Keratinocyte (primary cell): Measurements from ENCODE around the gene GATA2. TPM values are rescaled to one million over a fixed set of nuclear protein-coding genes. Genes with fewer than 3 reads are reported as not detected.

Source experiments
- DNase-seq: peaks from one replicate; pipeline ENCODE4 v3.0.0-alpha.2; 2011; ENCODE audit warnings: low read depth, missing footprints, low spot score
- FAIRE-seq: peaks from 2 replicates; lab custom pipeline; 2011; peaks lifted over from hg19 to GRCh38; lab: Jason Lieb, UNC
- H2AFZ ChIP-seq: 2 replicates; pipeline ENCODE4 v1.6.0; 2012; ENCODE audit warnings: low read length, control low read depth, inconsistent platforms; ENCODE audit not compliant: control insufficient read depth
- H3K27ac ChIP-seq: 2 replicates; pipeline ENCODE4 v1.5.1; 2011; ENCODE audit warnings: low read length; ENCODE audit not compliant: control insufficient read depth, insufficient read depth
- H3K27me3 ChIP-seq: 3 replicates; pipeline ENCODE4 v1.6.0; 2011; ENCODE audit warnings: low read length; ENCODE audit not compliant: control insufficient read depth, insufficient read depth; ENCODE audit errors: extremely low read depth
- H3K36me3 ChIP-seq, 2 experiments: 2 replicates in 1 of 2; 3 replicates in 1 of 2; pipeline ENCODE4 v1.5.1; 2011; ENCODE audit warnings: low read length in 2 of 2, mild to moderate bottlenecking in 1 of 2; ENCODE audit not compliant: control insufficient read depth in 2 of 2, insufficient read depth in 2 of 2; ENCODE audit errors: extremely low read depth in 1 of 2
- H3K4me1 ChIP-seq: 3 replicates; pipeline ENCODE4 v1.5.1; 2011; ENCODE audit warnings: low read length; ENCODE audit not compliant: control insufficient read depth, insufficient read depth; ENCODE audit errors: extremely low read depth
- H3K4me2 ChIP-seq: 3 replicates; pipeline ENCODE4 v1.6.0; 2011; ENCODE audit warnings: low read depth, low read length; ENCODE audit not compliant: control insufficient read depth, insufficient read depth; ENCODE audit errors: extremely low read depth
- H3K4me3 ChIP-seq, 3 experiments: fragments of 200-600 bp in 1 of 3; sonication (generic) in 1 of 3; 2 replicates in 2 of 3; 3 replicates in 1 of 3; pipeline ENCODE4 v1.5.1; 2011 to 2016; ENCODE audit warnings: low read length in 3 of 3, mild to moderate bottlenecking in 3 of 3, control low read depth in 2 of 3, inconsistent platforms in 1 of 3, low read depth in 1 of 3, mixed read lengths in 1 of 3, mixed run types in 1 of 3, moderate library complexity in 1 of 3; ENCODE audit not compliant: control insufficient read depth in 2 of 3, insufficient read depth in 2 of 3; ENCODE audit errors: extremely low read depth in 1 of 3
- H3K79me2 ChIP-seq: 2 replicates; pipeline ENCODE4 v1.6.0; 2012; ENCODE audit warnings: low read length; ENCODE audit not compliant: control insufficient read depth, insufficient read depth
- H3K9ac ChIP-seq: 3 replicates; pipeline ENCODE4 v1.6.0; 2011; ENCODE audit warnings: low read length; ENCODE audit not compliant: control insufficient read depth, insufficient read depth; ENCODE audit errors: extremely low read depth
- H3K9me1 ChIP-seq: 3 replicates; pipeline ENCODE4 v1.6.0; 2011; ENCODE audit warnings: low read length; ENCODE audit not compliant: control insufficient read depth, insufficient read depth; ENCODE audit errors: extremely low read depth
- H3K9me3 ChIP-seq: 2 replicates; pipeline ENCODE4 v1.5.1; 2012; ENCODE audit warnings: low read depth, low read length; ENCODE audit not compliant: control insufficient read depth
- H4K20me1 ChIP-seq: 3 replicates; pipeline ENCODE4 v1.6.0; 2011; ENCODE audit warnings: low read length; ENCODE audit not compliant: control insufficient read depth, insufficient read depth; ENCODE audit errors: extremely low read depth
- CTCF ChIP-seq, 3 experiments: IDR thresholded peaks in 1 of 3; conservative IDR thresholded peaks in 1 of 3; optimal IDR thresholded peaks in 1 of 3; 2 replicates in 2 of 3; 3 replicates in 1 of 3; pipeline versions ENCODE3 to v1.5.1; 2011; ENCODE audit warnings: low read length in 3 of 3, mild to moderate bottlenecking in 3 of 3, moderate library complexity in 2 of 3, control low read depth in 1 of 3, inconsistent platforms in 1 of 3; ENCODE audit not compliant: insufficient read depth in 2 of 3; ENCODE audit errors: extremely low read depth in 1 of 3
- EZH2 ChIP-seq: IDR thresholded peaks from one replicate; pipeline ENCODE4 v1.6.1; 2012; ENCODE audit warnings: inconsistent platforms, mild to moderate bottlenecking, low read length, moderate library complexity
- dilution Hi-C: fragments of 300-500 bp; cut with MboI; formaldehyde crosslinking; loops from one replicate; pipeline ENCODE4 v1.7.0; 2020; ENCODE audit warnings: low sequenced_read_pairs; ENCODE audit not compliant: extremely low pct_ligation_motif_present
- polyA plus RNA-seq, 5 experiments: library from polyadenylated mRNA; depleted of rRNA in 3 of 5; stranded (reverse) in 3 of 5; stranded (forward) in 1 of 5; unstranded in 1 of 5; fragments of >200 nt; gene quantifications; 1 replicate in 1 of 5; 2 replicates in 3 of 5; 3 replicates in 1 of 5; pipeline versions ENCODE4 v1.2.1 to v1.2.3, GENCODE V29; 2011 to 2012; ENCODE audit warnings: missing spikeins in 2 of 5, low read depth in 1 of 5, low replicate concordance in 1 of 5

Gene GATA2
- polyA plus RNA-seq, 1 donor (not counting 4 experiments of a cell fraction or from before 2014, with no cell fraction given), result not detected

DNA sequence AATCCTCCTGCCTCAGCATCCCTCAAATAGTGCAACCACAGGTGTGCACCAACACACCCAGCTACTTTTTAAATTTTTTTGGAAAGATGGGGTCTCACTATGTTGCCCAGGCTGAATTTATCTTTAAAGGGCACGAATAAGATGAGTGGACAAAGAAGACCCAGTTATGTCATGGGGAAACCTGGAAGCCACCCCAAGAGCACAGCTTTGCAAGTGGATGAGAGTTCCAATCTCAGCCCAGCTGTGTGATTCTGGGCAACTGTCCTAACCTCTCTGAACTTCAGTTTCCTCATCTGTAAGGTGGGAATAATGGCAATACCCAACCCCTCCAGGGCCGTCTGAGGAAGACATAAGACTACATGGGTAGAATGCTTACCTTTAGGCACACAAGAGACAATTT is 58.5 kb downstream of the GATA2 start:
- dilution Hi-C loops, result no loop called here
- no peak for FAIRE-seq
- H3K4me2 ChIP-seq, result no peak overlapping the region

GRCh38 chr3:128433837-128434165 is 59.2 kb downstream of the GATA2 start:
- Histone ChIP-seq H3K79me2 (no peaks in the 10 kb centered on the region), H3K9me1 (no peaks in the 10 kb centered on the region), H3K36me3 (no peaks in the 10 kb centered on the region), H3K4me2 (no peak overlapping the region), H3K27ac (no peak overlapping the region), H3K9me3 (no peaks in the 10 kb centered on the region), H3K4me1 (no peaks in the 10 kb centered on the region), H4K20me1 (peaks cover 3% of the 10 kb centered on the region), H3K27me3 (peaks cover 61% of the 10 kb centered on the region), H2AFZ (no peak overlapping the region), H3K9ac (no peak overlapping the region), H3K4me3 (no peak overlapping the region)
- TF ChIP-seq EZH2 (no peak), CTCF (optimal IDR thresholded peaks at IDR 0.05 in 1 of 3, IDR thresholded peaks at IDR 0.05 in 1 of 3, conservative IDR thresholded peaks at IDR 0.05 in 1 of 3; ENCODE audit: extremely low read depth in 1 of 3, insufficient read depth in 2 of 3, low read length in 3 of 3) (no peak)
- DNase-seq (no peak), FAIRE-seq (no peak)
- dilution Hi-C loops, result no loop called here

More for the DNA sequence above, 58.5 kb downstream of the GATA2 start:
- Histone ChIP-seq H3K27me3 (peaks cover 61% of the 10 kb centered on the region), H3K79me2 (no peaks in the 10 kb centered on the region), H3K9me3 (no peaks in the 10 kb centered on the region), H3K4me3 (no peak overlapping the region), H3K27ac (no peak overlapping the region), H2AFZ (no peak overlapping the region), H3K4me1 (no peaks in the 10 kb centered on the region), H3K36me3 (no peaks in the 10 kb centered on the region), H4K20me1 (peaks cover 3% of the 10 kb centered on the region), H3K9ac (no peak overlapping the region), H3K9me1 (no peaks in the 10 kb centered on the region)
- no peak for DNase-seq
- TF ChIP-seq CTCF (optimal IDR thresholded peaks at IDR 0.05 in 1 of 3, IDR thresholded peaks at IDR 0.05 in 1 of 3, conservative IDR thresholded peaks at IDR 0.05 in 1 of 3; ENCODE audit: extremely low read depth in 1 of 3, insufficient read depth in 2 of 3, low read length in 3 of 3) (no peak), EZH2 (no peak)
